ENCODE measurements around the gene SLC12A5. TPM values are rescaled to one million over a fixed set of nuclear protein-coding genes. Genes with fewer than 3 reads are reported as not detected.
A peak's percentile ranks its signal among the peaks of the same experiment; 100 is the strongest.
"Not testable (repeated sequence)": the region's sequence is repeated elsewhere in the genome, so short reads cannot be mapped to it uniquely, and the experiment has no call there.

Gene SLC12A5
- total RNA-seq (2014; rRNA removed; shearing (Covaris generic)): not detected in 2 replicates

- no peak for DNase-seq (ENCODE audit: low spot score)
These were observed at the start of gene SLC12A5 for GRCh38 chr20:46028772-46029371. Gene SLC12A5 (plus strand): TSS chr20:46029215. CDS start chr20:46029345, 130 bp downstream.

- no peak for DNase-seq (ENCODE audit: low spot score)
These were observed 47.8 kb upstream of the SLC12A5 start for GRCh38 chr20:45981261-45981660.

GRCh38 chr20:45983279-45983743 lies 45.7 kb upstream of the SLC12A5 start:
- DNase-seq (ENCODE audit: low spot score): no peak

GRCh38 chr20:45985573-45985972 lies 43.4 kb upstream of the SLC12A5 start:
- peak; percentile 12 for DNase-seq (ENCODE audit: low spot score)

- DNase-seq (ENCODE audit: low spot score): peak; percentile 82
These were observed 41.8 kb upstream of the SLC12A5 start for GRCh38 chr20:45987108-45987780.

- not testable (repeated sequence) for DNase-seq (ENCODE audit: low spot score)
These were observed 40.2 kb upstream of the SLC12A5 start for GRCh38 chr20:45988830-45989229.

- DNase-seq (ENCODE audit: low spot score): no peak
These were observed 37.4 kb upstream of the SLC12A5 start for GRCh38 chr20:45991616-45992015.

GRCh38 chr20:45993197-45993951 lies 35.6 kb upstream of the SLC12A5 start:
- peak; percentile 67 for DNase-seq (ENCODE audit: low spot score)

- DNase-seq (ENCODE audit: low spot score): no peak
These were observed 34.1 kb upstream of the SLC12A5 start for GRCh38 chr20:45994761-45995493.

GRCh38 chr20:45995495-45996097 lies 33.4 kb upstream of the SLC12A5 start:
- DNase-seq (ENCODE audit: low spot score): not testable (repeated sequence)

- DNase-seq (ENCODE audit: low spot score): no peak
These were observed 31.8 kb upstream of the SLC12A5 start for GRCh38 chr20:45997187-45997586.

- no peak for DNase-seq (ENCODE audit: low spot score)
These were observed 30.7 kb upstream of the SLC12A5 start for GRCh38 chr20:45998337-45998736.

GRCh38 chr20:45998761-45999160 lies 30.3 kb upstream of the SLC12A5 start:
- no peak for DNase-seq (ENCODE audit: low spot score)

- DNase-seq (ENCODE audit: low spot score): no peak
These were observed 29.3 kb upstream of the SLC12A5 start for GRCh38 chr20:45999557-46000261.

- DNase-seq (ENCODE audit: low spot score): no peak
These were observed 28.6 kb upstream of the SLC12A5 start for GRCh38 chr20:46000262-46000996.

GRCh38 chr20:46001498-46001897 lies 27.5 kb upstream of the SLC12A5 start:
- DNase-seq (ENCODE audit: low spot score): no peak

GRCh38 chr20:46002008-46002407 lies 27.0 kb upstream of the SLC12A5 start:
- DNase-seq (ENCODE audit: low spot score): no peak

GRCh38 chr20:46004187-46004586 lies 24.8 kb upstream of the SLC12A5 start:
- DNase-seq (ENCODE audit: low spot score): no peak

- no peak for DNase-seq (ENCODE audit: low spot score)
These were observed 24.0 kb upstream of the SLC12A5 start for GRCh38 chr20:46004889-46005473.

Data from HT-29 (cell line).